H1 (cell line): Measurements from ENCODE around the gene WDR54. TPM values are rescaled to one million over a fixed set of nuclear protein-coding genes. Genes with fewer than 3 reads are reported as not detected.

Experiments
- CTCF ChIA-PET: fragments of 300-600 bp; sonication (Branson Sonifier 250); formaldehyde crosslinking; loops from one replicate; lab custom pipeline; 2021; ENCODE audit not compliant: partially characterized antibody; lab: Charles Lee
- POLR2A ChIA-PET: fragments of 300-600 bp; sonication (Branson Sonifier 250); formaldehyde crosslinking; loops from one replicate; lab custom pipeline; 2021; ENCODE audit warnings: inconsistent platforms; ENCODE audit not compliant: partially characterized antibody; lab: Charles Lee
- DNase-seq, 2 experiments: peaks; one replicate each; pipeline versions ENCODE4 v3.0.0 to v3.0.0-alpha.2; 2010 to 2022; ENCODE audit warnings: low spot score in 2 of 2, low read depth in 1 of 2, mixed read lengths in 1 of 2
- FAIRE-seq: peaks from 2 replicates; lab custom pipeline; 2011; peaks lifted over from hg19 to GRCh38; lab: Jason Lieb, UNC
- H2AFZ ChIP-seq: 2 replicates; pipeline ENCODE4 v1.8.1; 2012; ENCODE audit warnings: low read length, inconsistent platforms
- H2AK5ac ChIP-seq: 2 replicates; pipeline ENCODE4 v1.6.1; 2013; ENCODE audit warnings: low read depth, low read length
- H2BK120ac ChIP-seq: replicated peaks from 2 replicates; pipeline ENCODE3; 2013; ENCODE audit warnings: low read depth, low read length, inconsistent platforms
- H2BK12ac ChIP-seq: 2 replicates; pipeline ENCODE4 v1.6.1; 2013; ENCODE audit warnings: low read depth, low read length
- H2BK15ac ChIP-seq: 2 replicates; pipeline ENCODE4 v1.6.1; 2013; ENCODE audit warnings: low read length
- H2BK20ac ChIP-seq: 2 replicates; pipeline ENCODE4 v1.6.1; 2013; ENCODE audit warnings: low read length
- H2BK5ac ChIP-seq: 2 replicates; pipeline ENCODE4 v1.6.1; 2013; ENCODE audit warnings: low read depth, low read length
- H3K14ac ChIP-seq: 2 replicates; pipeline ENCODE4 v1.6.1; 2013; ENCODE audit warnings: inconsistent platforms; ENCODE audit not compliant: insufficient read length
- H3K18ac ChIP-seq: 2 replicates; pipeline ENCODE4 v1.6.1; 2013; ENCODE audit warnings: low read length; ENCODE audit errors: extremely low read depth
- H3K23ac ChIP-seq: 2 replicates; pipeline ENCODE4 v1.6.1; 2013; ENCODE audit warnings: inconsistent platforms; ENCODE audit not compliant: insufficient read length
- H3K23me2 ChIP-seq: 2 replicates; pipeline ENCODE4 v1.6.1; 2013; ENCODE audit warnings: low read depth, low read length
- H3K27ac ChIP-seq: 2 replicates; pipeline ENCODE4 v1.6.1; 2011; ENCODE audit warnings: low read depth, low read length, inconsistent platforms
- H3K27me3 ChIP-seq, 4 experiments: replicated peaks in 1 of 4; 1 replicate in 1 of 4; 2 replicates in 3 of 4; pipeline versions ENCODE4 v1.6.1 to v1.8.1; 2011 to 2013; ENCODE audit warnings: low read length in 3 of 4, mild to moderate bottlenecking in 3 of 4, inconsistent platforms in 2 of 4, mixed read lengths in 2 of 4, moderate library complexity in 1 of 4; ENCODE audit not compliant: control insufficient read depth in 3 of 4, insufficient read depth in 3 of 4; ENCODE audit errors: extremely low read depth in 1 of 4
- H3K36me3 ChIP-seq, 4 experiments: 2 replicates each; pipeline versions ENCODE4 v1.6.1 to v1.8.1; 2011 to 2013; ENCODE audit warnings: mild to moderate bottlenecking in 4 of 4, low read length in 3 of 4, moderate library complexity in 2 of 4, control low read depth in 1 of 4, inconsistent platforms in 1 of 4; ENCODE audit not compliant: insufficient read depth in 4 of 4, control insufficient read depth in 2 of 4
- H3K4ac ChIP-seq: replicated peaks from 2 replicates; pipeline ENCODE3; 2013; ENCODE audit warnings: low read length, low read depth, mixed read lengths, inconsistent platforms; ENCODE audit not compliant: insufficient read length
- H3K4me1 ChIP-seq, 4 experiments: replicated peaks in 1 of 4; 1 replicate in 1 of 4; 2 replicates in 3 of 4; pipeline versions ENCODE4 v1.6.1 to v1.8.1; 2011 to 2013; ENCODE audit warnings: low read length in 3 of 4, inconsistent platforms in 2 of 4, mixed read lengths in 1 of 4; ENCODE audit not compliant: insufficient read depth in 4 of 4, control insufficient read depth in 3 of 4
- H3K4me2 ChIP-seq, 2 experiments: 2 replicates each; pipeline versions ENCODE4 v1.6.1 to v1.8.1; 2011 to 2013; ENCODE audit warnings: low read depth in 2 of 2, low read length in 2 of 2, control low read depth in 1 of 2, inconsistent platforms in 1 of 2, mild to moderate bottlenecking in 1 of 2; ENCODE audit not compliant: insufficient read depth in 1 of 2
- H3K4me3 ChIP-seq, 4 experiments: fragments of 200-600, 300-600 bp in 1 of 4; sonication (generic), shearing (Covaris generic), sonication (Bioruptor Twin) in 1 of 4; 2 replicates each; pipeline versions ENCODE4 v1.5.1 to v1.8.1; 2011 to 2016; ENCODE audit warnings: low read length in 4 of 4, low read depth in 3 of 4, control low read depth in 2 of 4, inconsistent platforms in 2 of 4, mild to moderate bottlenecking in 2 of 4, mixed read lengths in 1 of 4, moderate library complexity in 1 of 4; ENCODE audit not compliant: insufficient read depth in 2 of 4; ENCODE audit errors: extremely low read depth in 1 of 4
- H3K56ac ChIP-seq: replicated peaks from 2 replicates; pipeline ENCODE3; 2013; ENCODE audit warnings: low read depth, mild to moderate bottlenecking, mixed read lengths, low read length, inconsistent platforms; ENCODE audit not compliant: insufficient read length
- H3K79me1 ChIP-seq: 2 replicates; pipeline ENCODE4 v1.6.1; 2013; ENCODE audit warnings: low read depth, low read length, control low read depth
- H3K79me2 ChIP-seq, 2 experiments: 2 replicates each; pipeline versions ENCODE4 v1.6.1 to v1.8.1; 2012 to 2013; ENCODE audit warnings: low read length in 2 of 2, mild to moderate bottlenecking in 2 of 2, inconsistent platforms in 1 of 2; ENCODE audit not compliant: insufficient read depth in 2 of 2, control insufficient read depth in 1 of 2
- H3K9ac ChIP-seq, 4 experiments: replicated peaks in 1 of 4; 1 replicate in 1 of 4; 2 replicates in 3 of 4; pipeline versions ENCODE4 v1.6.1 to v1.8.1; 2011 to 2013; ENCODE audit warnings: low read depth in 3 of 4, low read length in 3 of 4, control low read depth in 2 of 4, mild to moderate bottlenecking in 2 of 4, moderate library complexity in 2 of 4, inconsistent platforms in 1 of 4; ENCODE audit errors: extremely low read depth in 1 of 4
- H3K9me3 ChIP-seq, 2 experiments: 2 replicates each; pipeline versions ENCODE4 v1.6.1 to v1.8.1; 2012 to 2013; ENCODE audit warnings: mild to moderate bottlenecking in 2 of 2, moderate library complexity in 2 of 2, control low read depth in 1 of 2, inconsistent platforms in 1 of 2, low read depth in 1 of 2, low read length in 1 of 2, mixed read lengths in 1 of 2; ENCODE audit not compliant: insufficient read depth in 2 of 2
- H4K20me1 ChIP-seq, 2 experiments: replicated peaks in 1 of 2; 2 replicates each; pipeline versions ENCODE3 to v1.8.1; 2011 to 2013; ENCODE audit warnings: inconsistent platforms in 2 of 2, low read length in 2 of 2, mild to moderate bottlenecking in 1 of 2; ENCODE audit not compliant: insufficient read depth in 2 of 2, control insufficient read depth in 1 of 2
- H4K5ac ChIP-seq: 2 replicates; pipeline ENCODE4 v1.6.1; 2013; ENCODE audit warnings: low read length, low read depth, mixed read lengths, inconsistent platforms; ENCODE audit not compliant: insufficient read length
- H4K8ac ChIP-seq: 2 replicates; pipeline ENCODE4 v1.8.0; 2013; ENCODE audit warnings: mild to moderate bottlenecking, moderate library complexity, low read length, inconsistent platforms; ENCODE audit not compliant: insufficient read depth; ENCODE audit errors: extremely low read depth
- H4K91ac ChIP-seq: replicated peaks from 2 replicates; pipeline ENCODE3; 2013; ENCODE audit warnings: low read length, mixed read lengths, inconsistent platforms; ENCODE audit not compliant: insufficient read length
- CTBP2 ChIP-seq: IDR thresholded peaks from 2 replicates; pipeline ENCODE4 v1.7.0; 2011; ENCODE audit warnings: borderline replicate concordance, mild to moderate bottlenecking, moderate library complexity, mixed read lengths, low read length; ENCODE audit not compliant: insufficient read depth, insufficient read length
- GABPA ChIP-seq: IDR thresholded peaks from 2 replicates; pipeline ENCODE4 v1.6.1; 2011; ENCODE audit warnings: mild to moderate bottlenecking, low read length, moderate library complexity, borderline replicate concordance; ENCODE audit not compliant: insufficient read depth
- GTF2F1 ChIP-seq: IDR thresholded peaks from 2 replicates; pipeline ENCODE4 v1.6.1; 2012; ENCODE audit warnings: low read depth, low read length, improper control_type of control experiment, borderline replicate concordance
- JUN ChIP-seq: IDR thresholded peaks from 2 replicates; pipeline ENCODE4 v1.6.1; 2011; ENCODE audit warnings: low read depth, mild to moderate bottlenecking, improper control_type of control experiment, low read length
- KDM1A ChIP-seq: fragments of 200-600, 300-600 bp; sonication (generic); IDR thresholded peaks from 2 replicates; pipeline ENCODE4 v1.7.1; 2016; ENCODE audit warnings: mild to moderate bottlenecking, low read length, borderline replicate concordance
- KDM5A ChIP-seq: fragments of 200-600 bp; IDR thresholded peaks from 2 replicates; pipeline ENCODE4 v1.7.1; 2012; ENCODE audit warnings: mild to moderate bottlenecking, low read length, inconsistent platforms, mixed read lengths
- NANOG ChIP-seq: IDR thresholded peaks from 2 replicates; pipeline ENCODE4 v1.6.1; 2011; ENCODE audit warnings: low read length, low read depth, mild to moderate bottlenecking, inconsistent platforms; ENCODE audit not compliant: insufficient read depth, poor library complexity, severe bottlenecking
- RXRA ChIP-seq: IDR thresholded peaks from 2 replicates; pipeline ENCODE4 v1.6.1; 2011; ENCODE audit warnings: low read depth, mild to moderate bottlenecking, low read length, moderate library complexity; ENCODE audit not compliant: insufficient read depth
- SIX5 ChIP-seq: IDR thresholded peaks from 2 replicates; pipeline ENCODE4 v1.6.1; 2011; ENCODE audit warnings: mild to moderate bottlenecking, low read depth, low read length
- SP1 ChIP-seq: IDR thresholded peaks from 2 replicates; pipeline ENCODE4 v1.6.1; 2011; ENCODE audit warnings: low read depth, low read length
- SRF ChIP-seq: IDR thresholded peaks from 2 replicates; pipeline ENCODE4 v1.6.1; 2011; ENCODE audit warnings: mild to moderate bottlenecking, low read depth, low read length, moderate library complexity
- TAF7 ChIP-seq: optimal IDR thresholded peaks from 2 replicates; pipeline ENCODE3; 2011; ENCODE audit warnings: low read depth, mild to moderate bottlenecking, inconsistent platforms, low read length, moderate library complexity, borderline replicate concordance
- WGBS, 2 experiments: shearing (Covaris generic) in 1 of 2; methylation state at CpG; one replicate each; pipeline versions ENCODE4 v1.1.6 to v1.1.7; 2013 to 2015; ENCODE audit warnings: low lambda C conversion rate in 2 of 2, mixed read lengths in 2 of 2, inconsistent platforms in 1 of 2, low coverage in 1 of 2, missing lambda C conversion rate in 1 of 2; ENCODE audit not compliant: insufficient replicate concordance in 2 of 2, insufficient coverage in 1 of 2, insufficient read length in 1 of 2; ENCODE audit errors: extremely low coverage in 1 of 2, missing lambda C conversion rate in 1 of 2; 5-methylcytosine and 5-hydroxymethylcytosine counted together
- polyA plus RNA-seq, 7 experiments: library from polyadenylated mRNA; depleted of rRNA in 3 of 7; stranded (reverse) in 5 of 7; unstranded in 2 of 7; fragments of >200 nt in 5 of 7; fragments of 200-250 nt in 2 of 7; gene quantifications; 1 replicate in 5 of 7; 2 replicates in 1 of 7; 4 replicates in 1 of 7; pipeline versions ENCODE4 v1.2.1 to v1.2.3, GENCODE V29; 2011 to 2013; ENCODE audit warnings: missing spikeins in 2 of 7, mixed read lengths in 2 of 7
- total RNA-seq: library from RNA; stranded (reverse); fragmentation: NEBNext Ultra II Directional; extraction: Animal tissue kit (Norgen Biotek cat#: 25700); gene quantifications from 2 replicates; pipeline ENCODE4 v1.2.1, GENCODE V29; 2021
- TF ChIP-seq, protein P1 (sequence below): IDR thresholded peaks from 2 replicates; pipeline ENCODE4 v1.6.1; 2012; ENCODE audit warnings: inconsistent platforms

WDR54 gene
- total and polyA plus RNA-seq, 2 of the 8 experiments (the other 6 are each of a cell fraction or from before 2014, with no cell fraction given) = 41.6 to 125 TPM

DNA sequence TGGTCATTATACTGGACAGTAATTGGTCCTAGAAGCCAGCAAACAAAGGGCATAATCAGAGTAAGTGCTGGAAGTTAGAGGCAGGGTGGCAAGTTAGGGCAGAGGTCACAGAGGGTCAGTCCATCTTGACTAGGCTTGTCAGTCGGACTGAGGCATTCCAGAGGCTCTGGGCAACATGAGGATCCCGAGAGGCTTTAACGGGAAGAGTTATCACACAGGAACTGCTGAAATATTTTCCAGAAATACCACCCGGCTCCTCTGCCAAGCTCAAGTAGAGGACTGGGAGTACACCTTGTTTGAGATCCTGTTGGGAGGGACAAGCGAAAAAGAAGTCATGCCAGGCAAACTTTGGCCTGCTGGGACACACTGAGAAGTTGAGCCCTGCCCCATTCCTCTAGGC lies 13.8 kb upstream of the WDR54 start:
- no peak overlapping the region for H3K14ac ChIP-seq
- 86% methylated on average over 5 of the region's 5 CpGs; no CpG with 5 or more reads in 1 of the 2 experiments for WGBS, 2 experiments
- H3K27ac ChIP-seq = no peak overlapping the region
- H3K9me3 ChIP-seq = no peaks in the 10 kb centered on the region
- no peak overlapping the region for H3K23ac ChIP-seq
- H3K23me2 ChIP-seq = no peaks in the 10 kb centered on the region; the same call in 1 of the 2 replicates
- peaks cover 0 to 4% (median 2%) of the 10 kb centered on the region in 4 experiments; a peak in 2 of 7 replicates for H3K27me3 ChIP-seq
- no peak overlapping the region for H3K56ac ChIP-seq
- no peak overlapping the region for H2BK20ac ChIP-seq
- no peak overlapping the region for H2AFZ ChIP-seq
- peak overlapping the region; percentile 6 for H4K91ac ChIP-seq
- H3K79me2 ChIP-seq = no peaks in the 10 kb centered on the region
- H3K9ac ChIP-seq = no peak overlapping the region
- H3K4me3 ChIP-seq = no peak overlapping the region
- DNase-seq (no peak), FAIRE-seq (no peak)
- H3K4ac ChIP-seq = no peak overlapping the region
- H3K4me1 ChIP-seq = no peaks in the 10 kb centered on the region
- H2AK5ac ChIP-seq = no peak overlapping the region
- H4K20me1 ChIP-seq = no peaks in the 10 kb centered on the region
- H3K4me2 ChIP-seq = no peak overlapping the region
- CTCF ChIA-PET = interaction anchor here (0.6 to 2.0 kb wide), 3 partner anchors 9 to 73 kb away, joined by 3 to 12 read pairs (median 6); no protein-coding TSS in a partner anchor
- H3K18ac ChIP-seq = no peak overlapping the region
- H2BK15ac ChIP-seq = no peak overlapping the region
- H2BK120ac ChIP-seq = no peak overlapping the region
- H2BK5ac ChIP-seq = no peak overlapping the region
- H3K36me3 ChIP-seq = no peaks in the 10 kb centered on the region
- no peak overlapping the region for H2BK12ac ChIP-seq
- no peak overlapping the region for H4K5ac ChIP-seq
- POLR2A ChIA-PET = interaction anchor here (2.6 kb wide), 1 partner anchor 16 kb away, joined by 8 read pairs; no protein-coding TSS in a partner anchor
- H3K79me1 ChIP-seq = no peaks in the 10 kb centered on the region
- no peak overlapping the region for H4K8ac ChIP-seq
- TF ChIP-seq JUN (no peak), SRF (no peak), NANOG (no peak), RXRA (no peak), KDM1A (no peak), TAF7 (no peak), GTF2F1 (no peak), CTBP2 (no peak), SP1 (no peak), GABPA (no peak), SIX5 (no peak), KDM5A (no peak)
- TF ChIP-seq, protein P1, sequence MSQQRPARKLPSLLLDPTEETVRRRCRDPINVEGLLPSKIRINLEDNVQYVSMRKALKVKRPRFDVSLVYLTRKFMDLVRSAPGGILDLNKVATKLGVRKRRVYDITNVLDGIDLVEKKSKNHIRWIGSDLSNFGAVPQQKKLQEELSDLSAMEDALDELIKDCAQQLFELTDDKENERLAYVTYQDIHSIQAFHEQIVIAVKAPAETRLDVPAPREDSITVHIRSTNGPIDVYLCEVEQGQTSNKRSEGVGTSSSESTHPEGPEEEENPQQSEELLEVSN = no peak
